Measurements from ENCODE around the gene ATP6V0B. TPM values are rescaled to one million over a fixed set of nuclear protein-coding genes. Genes with fewer than 3 reads are reported as not detected.

Gene ATP6V0B
- total and polyA plus RNA-seq, 2 of the 8 experiments (the other 6 are each of a cell fraction or from before 2014, with no cell fraction given) = 105 to 308 TPM

DNA sequence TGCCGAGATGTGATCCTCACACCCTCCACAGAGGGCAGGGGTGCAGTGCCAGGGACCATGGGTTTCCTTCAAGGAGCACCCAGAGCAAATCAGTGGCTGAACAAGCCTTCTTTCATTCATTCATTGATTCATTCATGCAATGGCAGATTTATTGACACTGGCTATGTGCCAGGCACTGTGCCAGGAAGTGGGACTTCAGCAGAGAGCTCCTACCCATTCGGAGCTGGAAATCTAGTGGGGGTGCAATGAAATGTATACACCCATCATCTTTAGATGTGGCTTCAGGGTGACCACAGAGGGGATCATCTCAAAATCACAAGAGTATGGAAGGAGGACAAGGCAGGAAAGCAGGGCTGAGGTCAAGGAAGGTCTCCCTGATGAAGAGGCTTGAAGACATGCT, 37.6 kb downstream of the ATP6V0B start:
- no peak overlapping the region for H2AK5ac ChIP-seq (ENCODE audit: low read depth, low read length)
- no peaks in the 10 kb centered on the region for H3K79me1 ChIP-seq (ENCODE audit: low read depth, low read length)
- peaks cover 0 to 6% of the 10 kb centered on the region in 2 experiments for H4K20me1 ChIP-seq (replicated peaks in 1 of 2; ENCODE audit: control insufficient read depth in 1 of 2, insufficient read depth in 2 of 2, low read length in 2 of 2)
- POLR2A ChIA-PET (ENCODE audit: partially characterized antibody) = interaction anchor here (0.6 to 27.1 kb wide), 4 partner anchors 2 to 148 kb away, joined by 3 to 544 read pairs (median 278); partner anchors contain the start of gene SLC6A9
- WGBS, 2 experiments (ENCODE audit: extremely low coverage in 1 of 2, insufficient coverage in 1 of 2, insufficient read length in 1 of 2, insufficient replicate concordance in 2 of 2, low coverage in 1 of 2, low lambda C conversion rate in 2 of 2, missing lambda C conversion rate in 1 of 2) = 94% methylated on average over 2 of the region's 2 CpGs; no CpG with 5 or more reads in 1 of the 2 experiments
- no peak overlapping the region for H3K23ac ChIP-seq (ENCODE audit: insufficient read length)
- no peak overlapping the region for H2BK20ac ChIP-seq (ENCODE audit: low read length)
- H3K36me3 ChIP-seq (ENCODE audit: control insufficient read depth in 2 of 4, insufficient read depth in 4 of 4, low read length in 3 of 4) = peaks cover 0 to 5% (median 1%) of the 10 kb centered on the region in 4 experiments; a peak in 2 of 8 replicates
- no peak overlapping the region for H3K18ac ChIP-seq (ENCODE audit: extremely low read depth, low read length)
- H4K5ac ChIP-seq (ENCODE audit: insufficient read length, low read depth, low read length) = no peak overlapping the region
- no peak overlapping the region for H2BK12ac ChIP-seq (ENCODE audit: low read depth, low read length)
- no peak overlapping the region for H3K14ac ChIP-seq (ENCODE audit: insufficient read length)
- no peak overlapping the region for H3K56ac ChIP-seq (replicated peaks; ENCODE audit: insufficient read length, low read depth, low read length)
- H3K9ac ChIP-seq (replicated peaks in 1 of 4; ENCODE audit: extremely low read depth in 1 of 4, low read depth in 3 of 4, low read length in 3 of 4) = no peak overlapping the region
- H3K4me3 ChIP-seq (ENCODE audit: extremely low read depth in 1 of 4, insufficient read depth in 2 of 4, low read depth in 3 of 4, low read length in 4 of 4) = no peak overlapping the region
- TF ChIP-seq RFX5 (IDR thresholded peaks at IDR 0.05; ENCODE audit: borderline replicate concordance, low read depth, low read length) = no peak
- TF ChIP-seq POLR2AphosphoS5 (IDR thresholded peaks at IDR 0.05; ENCODE audit: low read depth, low read length) = no peak
- no peak for TF ChIP-seq MAFK (IDR thresholded peaks at IDR 0.05; ENCODE audit: low read depth, low read length)
- no peak for TF ChIP-seq RXRA (IDR thresholded peaks at IDR 0.05; ENCODE audit: insufficient read depth, low read depth, low read length)
- no peak for TF ChIP-seq SP2 (IDR thresholded peaks at IDR 0.05; ENCODE audit: low read length)
- TF ChIP-seq ASH2L (IDR thresholded peaks at IDR 0.05; ENCODE audit: low read length) = no peak
- TF ChIP-seq ATF3 (IDR thresholded peaks at IDR 0.05; ENCODE audit: insufficient read depth, low read depth, low read length) = no peak
- TF ChIP-seq SIX5 (IDR thresholded peaks at IDR 0.05; ENCODE audit: low read depth, low read length) = no peak
- TF ChIP-seq, protein P1, sequence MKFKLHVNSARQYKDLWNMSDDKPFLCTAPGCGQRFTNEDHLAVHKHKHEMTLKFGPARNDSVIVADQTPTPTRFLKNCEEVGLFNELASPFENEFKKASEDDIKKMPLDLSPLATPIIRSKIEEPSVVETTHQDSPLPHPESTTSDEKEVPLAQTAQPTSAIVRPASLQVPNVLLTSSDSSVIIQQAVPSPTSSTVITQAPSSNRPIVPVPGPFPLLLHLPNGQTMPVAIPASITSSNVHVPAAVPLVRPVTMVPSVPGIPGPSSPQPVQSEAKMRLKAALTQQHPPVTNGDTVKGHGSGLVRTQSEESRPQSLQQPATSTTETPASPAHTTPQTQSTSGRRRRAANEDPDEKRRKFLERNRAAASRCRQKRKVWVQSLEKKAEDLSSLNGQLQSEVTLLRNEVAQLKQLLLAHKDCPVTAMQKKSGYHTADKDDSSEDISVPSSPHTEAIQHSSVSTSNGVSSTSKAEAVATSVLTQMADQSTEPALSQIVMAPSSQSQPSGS (IDR thresholded peaks at IDR 0.05; ENCODE audit: low read length) = no peak
- TF ChIP-seq SIN3A (conservative IDR thresholded peaks at IDR 0.05 in 1 of 2, IDR thresholded peaks at IDR 0.05 in 1 of 2; ENCODE audit: low read depth in 1 of 2, low read length in 2 of 2) = no peak
- H2AFZ ChIP-seq (ENCODE audit: low read length) = no peak overlapping the region
- H3K4me2 ChIP-seq (ENCODE audit: insufficient read depth in 1 of 2, low read depth in 2 of 2, low read length in 2 of 2) = no peak overlapping the region
- H4K8ac ChIP-seq (ENCODE audit: extremely low read depth, insufficient read depth, low read length) = no peak overlapping the region
- no peaks in the 10 kb centered on the region for H3K9me3 ChIP-seq (ENCODE audit: insufficient read depth in 2 of 2, low read depth in 1 of 2, low read length in 1 of 2)
- CTCF ChIA-PET (ENCODE audit: partially characterized antibody) = interaction anchor here (1.3 to 15.8 kb wide), 5 partner anchors 8 to 82 kb away, joined by 3 to 239 read pairs (median 10); partner anchors contain the start of gene SLC6A9
- no peak for FAIRE-seq
- DNase-seq (ENCODE audit: low read depth in 1 of 2, low spot score in 2 of 2) = no peak
- no peak overlapping the region for H4K91ac ChIP-seq (replicated peaks; ENCODE audit: insufficient read length, low read length)
- no peak overlapping the region for H3K4ac ChIP-seq (replicated peaks; ENCODE audit: insufficient read length, low read depth, low read length)
- H2BK15ac ChIP-seq (ENCODE audit: low read length) = no peak overlapping the region
- no peak overlapping the region for H2BK120ac ChIP-seq (replicated peaks; ENCODE audit: low read depth, low read length)
- no peaks in the 10 kb centered on the region for H3K27me3 ChIP-seq (replicated peaks in 1 of 4; ENCODE audit: control insufficient read depth in 3 of 4, extremely low read depth in 1 of 4, insufficient read depth in 3 of 4, low read length in 3 of 4)
- H2BK5ac ChIP-seq (ENCODE audit: low read depth, low read length) = no peak overlapping the region
- peaks cover 0 to 8% (median 2%) of the 10 kb centered on the region in 4 experiments; a peak in 3 of 7 replicates for H3K4me1 ChIP-seq (replicated peaks in 1 of 4; ENCODE audit: control insufficient read depth in 3 of 4, insufficient read depth in 4 of 4, low read length in 3 of 4)
- no peaks in the 10 kb centered on the region for H3K79me2 ChIP-seq (ENCODE audit: control insufficient read depth in 1 of 2, insufficient read depth in 2 of 2, low read length in 2 of 2)
- no peak overlapping the region for H3K27ac ChIP-seq (ENCODE audit: low read depth, low read length)
- no peaks in the 10 kb centered on the region for H3K23me2 ChIP-seq (ENCODE audit: low read depth, low read length)
